ENCODE measurements around the gene MPND.

MPND gene

DNA sequence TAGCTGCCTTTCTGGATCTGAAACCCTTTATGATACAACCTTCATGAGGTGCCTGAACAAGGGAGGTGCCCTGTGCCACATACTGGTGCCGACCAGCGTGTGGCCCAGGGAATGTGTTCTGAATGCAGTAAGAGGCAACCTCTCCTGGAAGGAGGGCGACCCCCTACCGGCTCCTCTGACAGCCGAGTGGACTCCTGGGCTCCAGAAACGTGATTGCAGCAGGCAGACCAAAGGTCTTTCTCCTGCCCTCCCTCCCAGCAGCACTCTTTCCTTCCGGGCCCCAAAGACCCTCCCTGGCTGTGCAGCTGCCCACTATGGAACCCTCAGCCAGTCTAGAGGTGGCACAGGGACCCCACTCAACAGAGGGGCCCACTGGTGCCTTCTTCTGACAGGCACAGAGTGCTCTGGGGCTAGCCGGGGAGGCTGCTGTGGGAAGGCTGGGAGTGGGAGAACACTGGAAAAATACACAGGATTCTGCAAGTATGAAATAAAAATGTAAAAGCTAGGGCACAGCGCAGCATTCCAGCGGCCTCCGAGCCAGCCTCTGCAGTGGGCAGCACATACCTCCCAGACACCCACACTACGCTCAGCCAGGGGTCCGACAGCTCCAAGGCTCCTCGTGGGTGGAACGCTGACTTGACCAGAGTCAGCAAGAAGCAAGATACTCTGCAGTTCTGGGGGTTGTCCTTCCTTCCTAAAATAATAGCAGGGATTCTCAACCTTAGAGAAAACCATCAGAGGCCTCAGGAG, 42.1 kb downstream of the MPND start:
- no peak for DNase-seq

DNA sequence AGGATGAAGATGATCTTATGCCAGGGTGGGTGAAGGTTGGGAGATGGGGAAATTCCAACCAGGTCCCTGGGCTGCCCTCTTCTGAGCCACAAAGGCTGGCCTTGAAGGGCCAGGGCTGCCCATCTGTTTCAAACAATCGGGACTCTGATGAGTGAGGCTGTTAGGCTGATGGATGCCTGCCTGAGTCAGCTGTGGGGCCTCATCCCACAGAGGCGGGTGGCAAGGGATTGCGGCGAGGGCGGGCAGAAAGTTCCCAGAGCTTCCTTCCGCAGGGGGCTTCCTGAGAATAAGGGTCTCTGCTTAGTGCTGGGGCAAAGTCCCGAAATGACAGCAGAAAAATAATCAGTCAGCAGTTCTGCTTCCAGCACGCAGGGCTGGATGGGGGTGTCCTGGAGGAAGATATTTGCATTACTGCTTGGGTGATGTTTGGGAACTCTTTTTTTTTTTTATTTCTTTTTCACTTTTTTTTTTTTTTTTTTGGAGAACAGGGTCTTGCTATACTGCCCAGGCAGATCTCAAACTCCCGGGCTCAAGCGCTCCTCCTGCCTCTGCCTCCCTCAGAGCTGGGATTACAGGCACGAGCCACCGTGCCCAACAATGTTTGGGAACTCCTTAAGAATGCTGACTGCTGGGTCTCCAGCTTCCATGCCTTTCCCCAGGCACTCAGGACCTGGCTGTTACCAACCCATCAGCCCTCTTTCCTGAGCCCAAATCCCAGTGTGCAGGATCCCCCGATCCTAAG, 42.9 kb downstream of the MPND start:
- DNase-seq = no peak

DNA sequence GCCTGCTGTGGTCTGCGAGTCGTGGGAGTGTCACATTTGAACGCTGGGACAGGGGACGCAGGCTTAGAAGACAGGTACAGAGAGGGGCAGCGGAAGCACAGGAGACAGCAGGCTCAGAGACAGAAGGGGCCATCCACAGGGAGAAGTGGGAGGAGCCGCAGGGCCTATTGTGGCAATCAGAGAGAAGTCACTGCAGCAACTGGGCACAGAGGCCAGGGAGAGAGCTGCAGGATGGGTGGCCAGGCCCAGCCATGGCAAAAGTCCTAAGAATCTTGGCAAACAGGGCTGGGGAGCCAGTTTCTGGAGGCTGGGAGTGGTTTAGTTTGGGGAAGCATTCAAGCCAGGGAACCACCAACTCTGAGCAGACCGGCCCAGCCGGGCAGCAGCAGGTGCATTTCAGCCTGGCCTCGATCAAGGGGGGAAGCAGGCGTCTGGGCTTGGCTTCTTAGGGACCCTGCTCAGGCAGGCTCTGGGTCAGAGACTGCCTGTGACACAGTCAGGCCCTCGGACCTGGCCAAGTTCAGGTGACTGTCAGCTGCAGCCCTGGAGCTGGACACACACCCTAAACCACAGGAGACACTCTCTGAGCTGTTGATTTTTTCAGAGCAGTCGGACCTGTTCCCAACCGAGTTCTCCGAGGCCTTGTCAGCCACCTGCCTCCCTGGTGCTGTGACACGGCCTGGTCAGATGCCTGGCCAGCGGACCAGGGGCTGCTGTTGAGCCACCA, 45.1 kb downstream of the MPND start:
- no peak for DNase-seq

DNA sequence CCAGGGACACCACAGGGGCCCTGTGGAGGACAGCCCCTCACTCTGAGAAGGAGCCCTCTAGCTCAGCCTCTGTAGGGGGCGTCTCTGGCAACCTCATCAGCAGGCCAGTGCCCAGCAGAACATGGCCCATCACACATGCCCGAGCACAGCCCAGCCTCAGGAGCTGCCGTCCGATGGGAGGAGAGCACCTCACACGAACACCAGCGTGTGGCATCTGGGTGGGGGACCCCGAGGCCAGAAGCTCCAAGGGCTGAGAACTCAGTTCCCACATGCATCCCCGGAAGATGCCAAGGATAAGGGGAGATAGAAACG, 45.7 kb downstream of the MPND start:
- DNase-seq = no peak

DNA sequence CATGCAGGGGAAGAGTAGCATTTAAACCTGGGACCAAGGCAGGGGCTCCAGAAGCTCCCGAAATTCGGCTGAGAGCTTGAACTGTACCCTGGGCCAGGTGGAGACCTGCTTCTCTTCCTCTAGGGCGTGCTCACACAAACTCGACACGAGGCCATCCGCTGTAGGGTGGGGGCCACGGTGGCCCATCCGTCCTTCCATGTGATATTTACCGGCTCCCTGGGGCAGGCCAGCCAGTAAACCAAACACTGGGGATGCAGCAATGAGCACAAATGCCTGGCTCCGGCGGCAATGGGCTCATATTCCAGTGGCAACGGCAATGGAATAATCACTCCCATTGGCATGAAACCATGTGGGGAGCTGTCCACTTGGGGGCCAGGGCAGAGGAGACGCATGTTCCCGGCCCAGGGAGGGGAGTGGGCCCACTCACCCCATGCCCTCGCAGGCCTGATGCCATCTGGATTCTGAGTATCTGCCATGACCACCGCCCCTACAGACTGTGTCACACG, 46.2 kb downstream of the MPND start:
- DNase-seq = no peak

DNA sequence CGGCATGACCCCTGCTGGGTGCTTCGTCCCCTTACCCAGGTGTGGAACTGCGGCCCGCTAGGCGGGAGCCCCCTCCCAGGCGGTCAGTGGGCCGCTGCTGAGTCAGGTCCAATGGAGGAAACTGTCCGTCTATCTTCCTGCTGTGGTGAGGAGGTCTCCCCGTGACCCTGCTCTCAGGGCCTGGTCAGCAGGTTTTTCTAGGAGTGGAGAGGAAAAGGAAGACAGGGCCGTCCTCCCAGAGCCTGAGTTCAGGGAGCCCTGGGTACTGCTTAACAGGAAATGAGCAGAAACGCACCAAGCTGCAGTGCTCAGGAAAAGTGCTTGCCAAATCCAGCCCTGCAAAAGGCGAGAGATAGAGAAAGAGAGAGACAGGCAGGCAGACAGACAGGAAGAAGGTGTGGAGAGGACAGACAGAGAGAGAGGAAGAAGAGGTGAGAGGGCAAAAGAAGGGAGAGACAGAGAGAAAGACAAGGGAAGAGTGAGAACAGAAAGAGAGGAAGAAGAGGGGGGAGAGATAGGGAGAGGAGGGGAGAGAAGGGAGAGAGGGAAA, 46.7 kb downstream of the MPND start:
- no peak for DNase-seq

DNA sequence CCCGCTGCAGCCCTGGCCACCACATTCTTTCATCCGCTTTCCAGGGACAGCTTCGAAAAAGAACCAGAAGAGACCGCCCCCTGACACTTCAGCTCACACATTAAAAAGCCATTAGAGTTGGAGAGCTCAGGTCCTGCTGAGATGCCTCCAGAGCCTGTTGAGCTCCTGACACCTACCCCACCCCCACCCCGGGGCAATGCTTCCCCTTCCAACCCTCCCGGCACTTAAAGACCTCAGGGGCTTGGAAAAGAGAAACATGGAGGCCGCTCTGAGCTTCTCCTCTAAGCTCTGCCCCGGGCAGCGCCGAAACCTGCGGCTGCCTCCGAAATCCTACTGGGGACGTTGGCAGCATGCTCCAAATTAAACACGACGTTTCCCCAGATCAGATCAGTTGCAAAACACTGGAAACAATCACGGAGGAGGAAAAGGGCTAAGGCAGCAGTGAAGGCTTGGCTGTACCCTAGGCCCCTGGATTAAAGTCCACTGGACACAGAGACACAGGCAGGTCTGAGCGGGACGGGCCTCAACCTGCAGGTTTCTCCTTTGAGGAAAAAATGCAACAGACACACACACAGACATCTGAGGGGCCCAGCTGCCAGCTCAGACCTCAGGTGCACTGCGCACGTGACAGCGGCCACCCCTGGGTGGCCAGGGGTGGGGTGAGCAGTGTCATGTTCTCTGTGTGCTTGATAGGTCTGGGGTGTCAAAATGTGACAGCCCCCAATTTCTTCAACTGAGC, 47.4 kb downstream of the MPND start:
- peak; percentile 28 for DNase-seq

DNA sequence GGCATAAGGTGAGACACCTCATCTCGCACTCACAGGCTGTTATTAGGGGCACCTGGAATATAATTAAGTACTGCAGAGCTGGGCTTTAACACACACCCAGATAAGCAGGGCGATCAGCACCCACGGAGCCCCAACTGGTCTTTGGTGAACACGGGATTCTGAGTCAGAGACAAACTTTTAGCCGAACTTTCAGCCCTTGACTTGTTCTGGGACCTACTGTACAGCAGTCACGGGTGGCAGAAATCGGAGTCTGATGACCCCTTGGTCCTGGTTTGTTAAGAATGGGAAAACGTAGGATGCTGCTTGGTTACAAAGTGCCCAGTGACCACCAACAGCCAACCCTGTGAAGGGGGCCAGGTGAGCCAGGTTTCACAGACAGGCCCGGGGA, 47.9 kb downstream of the MPND start:
- DNase-seq = no peak

DNA sequence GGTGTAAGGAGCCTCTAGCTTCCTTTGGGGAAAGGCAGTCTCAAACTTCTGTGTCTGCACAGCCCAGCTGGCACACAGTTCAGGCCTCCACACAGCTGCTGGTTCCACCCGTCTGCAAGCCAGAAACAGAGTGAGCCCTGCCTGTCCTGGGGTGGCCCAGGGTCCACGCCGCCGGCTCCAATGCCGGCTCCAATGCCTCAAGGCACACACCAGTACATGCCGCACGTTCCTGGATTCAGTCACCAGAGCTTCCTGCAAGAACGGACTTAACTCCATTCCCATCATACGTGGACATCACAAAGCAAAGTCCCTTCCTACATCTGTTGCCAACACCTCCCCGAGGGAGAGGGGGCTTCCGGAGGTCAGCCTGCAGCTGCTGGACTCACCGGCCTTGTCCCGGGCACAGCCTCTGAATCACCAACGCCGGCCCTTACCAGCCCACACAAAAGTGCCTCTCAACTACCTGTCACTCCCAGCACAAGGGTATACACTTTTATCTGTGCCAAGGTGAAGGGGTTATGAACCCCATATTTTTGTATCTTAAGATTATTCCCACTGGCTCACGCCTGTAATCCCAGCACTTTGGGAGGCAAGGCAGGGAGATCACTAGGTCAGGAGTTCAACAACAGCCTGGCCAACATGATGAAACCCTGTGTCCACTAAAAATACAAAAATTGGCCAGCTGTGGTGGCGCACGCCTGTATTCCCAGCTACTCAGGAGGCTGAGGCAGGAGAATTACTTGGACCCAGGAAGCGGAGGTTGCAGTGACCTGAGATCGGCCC, 48.5 kb downstream of the MPND start:
- DNase-seq = no peak

DNA sequence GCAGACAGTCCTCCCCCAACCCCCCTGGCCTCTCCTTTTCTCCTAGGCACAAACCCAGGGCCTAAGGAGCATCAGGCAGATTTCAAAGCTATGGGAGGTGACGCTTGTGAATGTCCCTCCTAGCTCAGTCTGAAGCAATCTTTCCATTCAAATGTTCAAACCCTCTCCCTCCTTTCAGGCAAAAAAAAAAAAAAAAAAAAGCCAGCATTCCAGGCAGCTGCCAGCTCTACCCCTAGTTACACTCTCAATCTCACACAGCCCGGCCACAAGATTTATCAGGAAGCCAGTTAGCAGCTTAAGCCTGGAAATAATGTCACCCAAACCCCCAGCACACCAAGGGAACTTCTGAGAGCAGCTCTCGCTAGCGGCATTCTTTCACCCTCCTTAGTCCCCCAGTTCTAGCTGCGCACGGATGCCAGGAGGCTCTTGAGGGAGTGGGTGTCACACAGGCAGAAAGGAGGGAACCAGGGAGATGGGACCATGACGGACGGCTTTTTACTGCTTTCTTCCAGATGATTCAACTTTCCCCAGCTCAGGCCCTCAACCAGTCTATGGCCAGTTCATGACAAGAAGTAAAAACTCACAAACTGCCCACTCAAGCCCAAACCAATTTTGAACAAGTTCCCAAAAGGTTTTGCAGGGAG, 50.7 kb downstream of the MPND start:
- DNase-seq = no peak

DNA sequence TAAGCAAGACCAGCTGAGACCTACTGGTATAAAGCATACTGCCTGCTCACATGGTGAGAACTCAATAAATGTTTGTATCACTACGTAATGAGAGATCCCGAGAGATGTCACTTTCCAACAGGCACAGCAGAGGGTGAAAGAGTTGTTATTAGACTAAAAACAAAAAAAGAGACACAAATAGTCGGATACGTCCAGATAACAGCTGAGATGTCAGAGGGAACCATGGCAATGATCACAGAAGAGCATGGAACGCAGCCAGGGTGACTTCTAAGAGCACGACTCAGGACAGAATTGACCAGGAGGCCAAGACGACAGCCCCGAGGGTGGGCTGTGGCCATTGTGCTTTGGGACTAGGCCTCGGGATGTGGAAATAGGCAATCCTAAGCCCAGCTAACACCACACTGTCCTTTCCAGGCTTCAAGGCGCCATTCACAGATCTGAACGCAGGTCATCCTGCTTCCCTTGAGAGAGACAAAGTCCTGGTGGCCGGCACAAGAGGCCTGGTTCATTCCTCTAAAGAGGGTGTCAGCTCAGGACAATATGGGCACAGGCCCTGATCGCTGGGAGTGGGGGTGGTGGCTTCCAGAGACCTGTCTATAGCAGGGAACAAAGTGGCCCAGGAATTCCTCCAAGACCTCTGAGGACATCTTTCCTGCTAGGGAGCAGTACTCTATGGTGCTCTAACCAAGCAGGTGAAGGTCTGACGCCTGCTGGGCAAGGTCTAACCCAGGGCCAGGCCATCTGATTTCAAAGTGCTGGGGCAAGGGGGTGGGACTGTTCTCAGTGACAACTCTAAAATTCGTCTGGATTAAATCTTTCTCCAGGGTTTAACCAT, 53.8 kb downstream of the MPND start:
- DNase-seq = no peak

DNA sequence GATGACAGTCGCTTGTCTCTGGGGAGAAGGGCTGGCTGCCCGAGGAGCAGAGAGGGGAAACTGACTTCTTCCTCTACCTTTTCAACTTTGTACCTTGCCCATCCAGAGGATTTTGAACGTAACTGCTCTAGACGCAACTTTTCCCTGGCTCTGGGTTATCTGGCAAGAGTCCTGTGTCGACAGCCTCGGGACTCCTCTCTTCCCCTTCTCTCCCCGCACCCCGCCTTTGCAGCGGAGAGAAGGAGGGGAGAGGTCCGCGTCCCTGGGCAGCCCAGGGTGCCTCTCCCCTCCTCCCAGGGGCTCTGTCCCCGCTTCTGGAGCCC, 56.4 kb downstream of the MPND start:
- DNase-seq = no peak

DNA sequence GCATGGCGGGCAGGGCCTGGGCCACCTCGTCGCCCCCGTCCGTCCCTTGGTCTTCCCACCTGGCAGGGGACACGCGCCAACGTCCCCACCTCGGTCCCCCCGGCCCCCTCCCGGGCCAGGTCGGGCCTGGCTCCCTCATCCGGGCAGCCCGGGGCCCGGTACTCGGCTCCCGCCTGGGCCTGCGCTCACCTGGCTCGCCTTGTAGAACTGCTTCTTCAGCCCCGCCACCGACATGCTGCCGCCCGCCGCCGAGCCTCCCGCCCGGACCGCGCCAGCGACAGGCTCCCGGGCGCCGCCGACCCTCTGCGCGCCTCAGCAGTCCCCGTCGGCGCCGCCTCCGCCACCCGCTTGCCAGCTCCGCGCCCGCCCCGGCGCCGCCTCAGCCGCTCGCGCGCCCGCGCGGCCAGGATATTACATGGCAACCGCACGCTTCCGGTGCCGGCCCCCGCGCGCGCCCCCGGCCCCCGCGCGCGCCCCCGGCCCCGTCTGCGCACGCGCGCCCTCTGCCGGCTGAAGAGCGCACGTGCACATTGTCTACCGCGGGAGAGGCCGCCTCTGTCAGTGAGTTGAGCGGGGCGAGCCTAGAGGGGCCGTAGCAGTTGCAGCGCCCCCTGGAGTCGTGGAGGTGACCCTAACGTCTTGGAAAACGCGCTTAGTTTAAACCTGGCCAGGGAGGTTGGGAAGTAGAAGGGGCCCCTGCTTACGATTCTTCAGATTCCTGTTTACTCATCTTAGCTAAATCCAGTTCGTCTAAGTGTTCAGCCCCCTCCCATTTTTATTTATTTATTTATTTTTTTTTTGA, 57.0 kb downstream of the MPND start, which contains the start of gene SH3GL1:
Gene SH3GL1 (minus strand): TSS at position 413 of the 802 bp plus-strand sequence. CDS start 179 bp downstream, at position 234.
- peak; percentile 89 for DNase-seq

DNA sequence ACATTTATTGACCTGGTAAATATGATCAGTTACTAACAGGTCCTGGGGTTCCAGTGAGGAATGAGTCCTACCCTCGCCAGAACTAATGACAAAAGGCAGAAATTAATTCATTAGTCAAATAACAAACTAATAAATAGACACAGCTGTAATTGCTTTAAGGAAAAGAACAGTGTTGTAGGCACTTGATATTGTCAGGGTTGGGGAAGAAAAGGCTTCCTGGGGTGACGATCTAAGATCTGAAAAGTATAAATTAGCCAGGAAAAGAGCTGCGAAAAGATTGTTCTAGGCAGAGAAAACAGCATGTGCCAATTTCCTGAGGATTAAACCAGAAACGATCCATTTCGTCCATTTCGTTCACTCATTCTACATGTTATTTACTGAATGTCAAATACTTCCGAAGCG, 58.4 kb downstream of the MPND start:
- no peak for DNase-seq

DNA sequence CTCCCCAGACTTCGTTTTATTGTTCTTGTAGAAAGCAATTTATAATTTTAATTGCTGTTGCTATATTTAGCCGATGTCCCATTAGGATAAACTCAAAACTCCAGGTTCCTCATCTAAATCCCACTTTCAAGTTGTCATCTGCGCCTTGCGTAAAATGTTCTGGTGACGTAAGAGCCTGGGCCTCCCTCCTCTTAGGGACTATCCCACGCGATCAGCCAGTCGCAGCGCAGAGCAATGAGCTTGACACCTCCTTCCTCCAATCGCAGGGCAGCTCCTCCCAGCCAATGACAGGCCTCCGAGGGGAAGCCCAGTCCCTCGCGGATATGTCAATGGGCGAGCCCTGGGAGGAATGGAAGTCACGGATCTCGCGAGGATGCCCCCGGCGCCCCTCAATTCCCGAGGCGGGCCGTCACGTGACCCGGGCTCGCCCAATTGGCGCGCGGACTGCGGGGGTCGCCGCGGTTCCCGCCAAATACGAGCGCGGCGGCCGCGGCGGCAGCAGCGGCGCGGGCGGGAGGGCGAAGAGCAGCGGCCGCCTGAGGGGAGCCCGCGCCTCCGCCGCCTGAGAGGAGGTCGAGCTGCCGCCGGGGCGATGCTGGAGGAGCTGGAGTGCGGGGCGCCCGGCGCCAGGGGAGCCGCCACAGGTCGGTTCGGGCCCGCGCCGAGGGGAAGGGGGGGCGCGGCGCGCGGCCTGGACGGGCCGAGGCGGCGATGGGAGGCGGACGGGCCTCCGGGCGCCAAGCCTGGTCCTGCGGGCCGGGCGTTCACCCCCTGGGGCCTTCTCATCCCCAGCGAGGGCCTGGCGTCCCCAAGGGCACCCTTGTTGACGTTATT, 59.0 kb downstream of the MPND start, which contains the start of gene CHAF1A:
Gene CHAF1A (plus strand): TSS at position 470 of the 834 bp plus-strand sequence. CDS start 123 bp downstream, at position 593.
- DNase-seq = peak; percentile 99

DNA sequence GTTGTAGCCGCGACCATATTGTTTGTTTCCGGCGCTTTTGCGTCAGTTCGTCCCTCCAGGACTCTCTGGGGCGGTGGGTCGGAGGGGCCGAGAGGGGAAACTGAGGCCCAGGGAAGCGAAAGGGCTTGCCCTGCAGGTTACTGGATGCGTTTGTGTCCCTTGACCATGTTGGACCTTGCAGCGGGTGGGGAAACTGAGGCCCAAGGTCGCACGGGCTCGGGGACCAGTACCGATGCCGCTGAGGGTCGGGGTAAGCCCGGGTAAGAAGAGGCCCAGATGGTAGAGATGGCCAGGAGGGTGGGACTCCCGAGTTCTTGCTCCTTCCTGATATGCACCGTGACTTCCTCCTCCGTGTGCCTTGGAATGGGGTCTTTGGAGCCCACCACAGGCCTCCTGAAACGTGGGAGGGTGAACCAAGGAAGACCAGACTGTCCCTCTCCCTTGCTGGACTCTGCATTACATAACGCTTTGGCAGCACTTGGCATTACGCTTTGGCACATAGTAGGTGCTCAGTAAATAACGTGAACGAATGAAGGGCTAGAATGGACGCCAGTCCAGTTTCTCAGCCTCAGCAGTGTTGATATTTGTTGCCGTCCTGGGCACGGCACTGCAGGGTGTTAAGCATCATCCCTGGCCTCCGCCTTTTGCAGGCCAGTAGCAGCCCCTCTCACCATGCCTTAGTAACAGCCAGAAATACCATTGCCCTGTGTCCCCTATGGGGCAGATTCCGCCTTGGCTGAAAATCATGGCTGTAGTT, 59.8 kb downstream of the MPND start:
- DNase-seq = no peak

DNA sequence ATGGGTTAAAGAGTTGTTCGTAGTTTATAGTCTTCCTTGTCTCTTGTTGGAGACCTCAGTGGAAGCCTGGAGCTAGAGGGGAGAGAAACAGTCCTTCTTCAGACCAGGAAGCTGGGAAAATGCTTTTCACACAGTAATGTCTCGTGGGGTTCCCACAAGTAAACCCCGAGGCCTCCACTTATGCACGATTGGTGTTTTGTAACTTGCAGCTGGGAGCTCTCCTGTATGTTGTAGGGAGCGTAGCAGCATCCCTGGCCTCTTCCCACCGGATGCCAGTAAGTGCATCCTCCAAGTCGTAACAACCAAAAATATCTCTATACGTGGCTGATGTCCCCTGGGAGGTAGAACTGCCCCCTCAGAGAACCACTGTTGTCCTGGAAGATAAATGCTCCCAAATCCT, 62.6 kb downstream of the MPND start:
- DNase-seq = no peak

DNA sequence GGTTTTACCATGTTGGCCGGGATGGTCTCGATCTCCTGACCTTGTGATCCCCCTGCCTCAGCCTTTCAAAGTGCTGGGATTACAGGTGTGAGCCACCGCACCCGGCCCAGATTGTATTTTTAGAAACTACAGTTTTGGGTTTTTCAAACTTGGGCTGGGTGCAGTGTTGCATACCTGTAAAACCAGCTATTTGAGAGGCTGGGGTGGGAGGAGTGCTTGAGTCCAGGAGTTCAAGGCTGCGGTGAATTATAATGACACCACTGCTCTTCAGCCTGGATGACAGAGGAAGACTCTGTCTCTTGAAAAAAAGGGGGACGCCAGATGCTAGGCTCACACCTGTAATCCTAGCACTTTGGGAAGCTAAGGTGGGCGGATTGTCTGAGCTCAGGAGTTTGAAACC, 63.3 kb downstream of the MPND start:
- no peak for DNase-seq

Data from NCI-H2107 (cell line).